Loucy (cell line): ENCODE measurements around the gene PI4KA.
"Not testable (repeated sequence)": the region's sequence is repeated elsewhere in the genome, so short reads cannot be mapped to it uniquely, and the experiment has no call there.

Source experiments
- H2AFZ ChIP-seq: fragments of 200-600 bp; sonication (generic); 2 replicates; pipeline ENCODE4 v1.6.0; 2016; ENCODE audit warnings: antibody characterized with exemption, mild to moderate bottlenecking, low read length, moderate library complexity
- H3F3A ChIP-seq: fragments of 200-600 bp; 2 replicates; pipeline ENCODE4 v1.6.0; 2016; ENCODE audit warnings: antibody characterized with exemption, low read depth, mild to moderate bottlenecking
- H3K27me3 ChIP-seq: fragments of 200-600 bp; sonication (generic); 2 replicates; pipeline ENCODE4 v1.6.1; 2014; ENCODE audit warnings: low read length, mild to moderate bottlenecking; ENCODE audit not compliant: insufficient read depth, poor library complexity, severe bottlenecking
- H3K36me3 ChIP-seq: fragments of 200-600 bp; sonication (generic); 2 replicates; pipeline ENCODE4 v1.6.1; 2016; ENCODE audit warnings: low read length; ENCODE audit not compliant: insufficient read depth
- H3K4me1 ChIP-seq: fragments of 200-600 bp; sonication (generic); 2 replicates; pipeline ENCODE4 v1.5.1; 2014; ENCODE audit warnings: low read length, mild to moderate bottlenecking; ENCODE audit not compliant: insufficient read depth, poor library complexity, severe bottlenecking
- H3K4me2 ChIP-seq: fragments of 200-600 bp; sonication (generic); 2 replicates; pipeline ENCODE4 v1.6.0; 2014; ENCODE audit warnings: antibody characterized with exemption, low read length, low read depth, mild to moderate bottlenecking; ENCODE audit not compliant: poor library complexity, severe bottlenecking
- H3K4me3 ChIP-seq: fragments of 200-600 bp; sonication (generic); 2 replicates; pipeline ENCODE4 v1.5.1; 2014; ENCODE audit warnings: low read length, mild to moderate bottlenecking, mixed read lengths; ENCODE audit not compliant: poor library complexity, severe bottlenecking
- H3K79me2 ChIP-seq: fragments of 200-600 bp; sonication (generic); 2 replicates; pipeline ENCODE4 v1.6.1; 2014; ENCODE audit warnings: low read length; ENCODE audit not compliant: insufficient read depth
- H3K9ac ChIP-seq: fragments of 200-600 bp; sonication (generic); 2 replicates; pipeline ENCODE4 v1.6.0; 2014; ENCODE audit warnings: mild to moderate bottlenecking, low read depth, low read length, moderate library complexity; ENCODE audit not compliant: poor library complexity, severe bottlenecking
- H3K9me2 ChIP-seq: fragments of 200-600 bp; sonication (generic); replicated peaks from 2 replicates; pipeline ENCODE4 v1.6.1; 2016; ENCODE audit warnings: low read depth, low read length, mixed read lengths
- H3K9me3 ChIP-seq: fragments of 200-600 bp; sonication (generic); 2 replicates; pipeline ENCODE4 v1.6.1; 2014; ENCODE audit warnings: mild to moderate bottlenecking, antibody characterized with exemption, low read length, low read depth; ENCODE audit not compliant: insufficient read depth
- H4K20me1 ChIP-seq: fragments of 200-600 bp; sonication (generic); 2 replicates; pipeline ENCODE4 v1.6.0; 2014; ENCODE audit warnings: antibody characterized with exemption, low read length, mild to moderate bottlenecking; ENCODE audit not compliant: insufficient read depth, poor library complexity, severe bottlenecking
- CTCF ChIP-seq: fragments of 200-600 bp; sonication (generic); conservative IDR thresholded peaks from 2 replicates; pipeline ENCODE4 v1.5.1; 2014; ENCODE audit warnings: mild to moderate bottlenecking, antibody characterized with exemption, low read length
- EZH2phosphoT487 ChIP-seq: fragments of 200-600 bp; IDR thresholded peaks from 2 replicates; pipeline ENCODE4 v1.6.1; 2018; ENCODE audit warnings: antibody characterized with exemption, mild to moderate bottlenecking, moderate library complexity, borderline replicate concordance

Gene PI4KA

GRCh38 chr22:20735356-20736162 lies 123.1 kb downstream of the PI4KA start:
- not testable (repeated sequence) for H3K4me1 ChIP-seq, H3K9ac ChIP-seq, H3F3A ChIP-seq, H3K79me2 ChIP-seq, H3K4me2 ChIP-seq, H4K20me1 ChIP-seq, H3K9me2 ChIP-seq, H3K9me3 ChIP-seq, H2AFZ ChIP-seq, H3K4me3 ChIP-seq, H3K27me3 ChIP-seq
- H3K36me3 ChIP-seq: peaks cover 13% of the 10 kb centered on the region; the same call in 1 of the 2 replicates

GRCh38 chr22:20732431-20732830 lies 126.2 kb downstream of the PI4KA start:
- not testable (repeated sequence) for H3K9ac ChIP-seq, H3K4me3 ChIP-seq, H3K79me2 ChIP-seq, H3K9me3 ChIP-seq, H2AFZ ChIP-seq, H3K4me1 ChIP-seq, H3F3A ChIP-seq, H3K4me2 ChIP-seq, H4K20me1 ChIP-seq, H3K27me3 ChIP-seq, H3K9me2 ChIP-seq
- H3K36me3 ChIP-seq: peaks cover 22% of the 10 kb centered on the region; the same call in 1 of the 2 replicates

- H3K36me3 ChIP-seq: peaks cover 38% of the 10 kb centered on the region; the same call in 1 of the 2 replicates
- no peaks in the 10 kb centered on the region for H3K79me2 ChIP-seq
- H3K27me3 ChIP-seq: no peaks in the 10 kb centered on the region
- H3K9me3 ChIP-seq: no peaks in the 10 kb centered on the region
- H3K9me2 ChIP-seq: no peaks in the 10 kb centered on the region
- no peak overlapping the region for H2AFZ ChIP-seq
- no peak overlapping the region for H3K4me3 ChIP-seq
- no peak overlapping the region for H3K9ac ChIP-seq
- no peaks in the 10 kb centered on the region for H3F3A ChIP-seq
- TF ChIP-seq EZH2phosphoT487 (no peak), CTCF (no peak)
- H4K20me1 ChIP-seq: no peaks in the 10 kb centered on the region
- no peaks in the 10 kb centered on the region for H3K4me1 ChIP-seq
- no peak overlapping the region for H3K4me2 ChIP-seq
Measured at GRCh38 chr22:20729194-20729593, 129.4 kb downstream of the PI4KA start.

- Histone ChIP-seq H3K9ac (no peak overlapping the region), H3K36me3 (peaks cover 38% of the 10 kb centered on the region; the same call in 1 of the 2 replicates), H3K27me3 (no peaks in the 10 kb centered on the region), H3K9me2 (no peaks in the 10 kb centered on the region), H3K9me3 (no peaks in the 10 kb centered on the region), H3K4me2 (no peak overlapping the region), H4K20me1 (no peaks in the 10 kb centered on the region), H3K4me1 (no peaks in the 10 kb centered on the region), H3K79me2 (no peaks in the 10 kb centered on the region), H3K4me3 (no peak overlapping the region), H2AFZ (no peak overlapping the region), H3F3A (no peaks in the 10 kb centered on the region)
- no peak for TF ChIP-seq CTCF
- TF ChIP-seq EZH2phosphoT487: no peak
Measured at GRCh38 chr22:20728523-20729190, 130.0 kb downstream of the PI4KA start.
